SK-N-MC (cell line): ENCODE results near the gene TAAR6.

Experiments
- EZH2 ChIP-seq: fragments of 200-600 bp; sonication (generic); IDR thresholded peaks from one replicate; pipeline ENCODE4 v1.6.1; 2017; ENCODE audit warnings: antibody characterized with exemption
- FOXP2 ChIP-seq: optimal IDR thresholded peaks from 2 replicates; pipeline ENCODE3; 2011; ENCODE audit warnings: mild to moderate bottlenecking, moderate library complexity; ENCODE audit not compliant: insufficient read depth; ENCODE audit errors: extremely low read length, control extremely low read depth
- POLR2AphosphoS5 ChIP-seq: IDR thresholded peaks from 2 replicates; pipeline ENCODE4 v1.6.1; 2012; ENCODE audit warnings: mild to moderate bottlenecking, low read depth, low read length, borderline replicate concordance

- TF ChIP-seq POLR2AphosphoS5: no peak
- TF ChIP-seq EZH2: no peak
- no peak for TF ChIP-seq FOXP2
Measured at GRCh38 chr6:132544826-132545225, 25.3 kb upstream of the TAAR6 start.
